ENCODE data around the gene TYW1.

DNA sequence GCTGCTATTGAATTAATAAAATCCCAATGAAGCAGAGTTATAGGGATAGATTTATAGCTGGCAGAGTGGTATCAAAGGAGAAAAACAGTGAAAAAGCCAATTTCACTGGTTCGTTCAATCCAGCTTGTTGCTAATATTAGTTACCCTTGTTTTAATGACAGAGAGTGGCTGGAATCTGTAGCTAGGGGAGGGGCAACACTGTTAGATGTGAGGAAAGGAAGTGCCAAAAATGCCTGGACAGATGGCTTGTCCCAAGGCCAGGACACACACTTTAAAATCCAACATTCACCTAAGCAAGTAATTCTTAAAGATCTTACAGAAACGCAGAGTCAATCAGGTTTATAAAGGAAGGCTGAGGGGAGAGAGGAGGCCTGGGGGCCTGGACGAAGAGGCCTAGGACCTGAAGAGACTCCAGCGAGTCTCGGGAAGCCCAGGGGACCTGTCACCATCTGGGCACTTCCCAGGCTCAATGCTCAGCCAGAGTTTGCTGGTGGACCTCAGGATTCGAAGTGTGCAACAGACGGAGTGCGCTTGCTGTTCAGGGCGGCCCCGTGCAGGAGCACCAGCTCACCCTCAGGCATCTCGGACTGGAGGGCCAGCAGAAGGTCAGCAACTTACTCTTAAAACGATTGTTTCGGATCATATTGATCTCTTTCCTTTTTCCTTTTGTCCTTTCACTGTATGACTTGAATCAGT lies 38.9 kb upstream of the TYW1 start:
- TF ChIP-seq YY1 (IDR thresholded peaks at IDR 0.05; ENCODE audit: low read depth) (no peak), RAD21 (IDR thresholded peaks at IDR 0.05; ENCODE audit: low read depth) (no peak), FOXM1 (IDR thresholded peaks at IDR 0.05; ENCODE audit: borderline replicate concordance, low read depth) (no peak), CREB1 (IDR thresholded peaks at IDR 0.05; ENCODE audit: low read depth) (no peak)
- TF ChIP-seq, protein P1, sequence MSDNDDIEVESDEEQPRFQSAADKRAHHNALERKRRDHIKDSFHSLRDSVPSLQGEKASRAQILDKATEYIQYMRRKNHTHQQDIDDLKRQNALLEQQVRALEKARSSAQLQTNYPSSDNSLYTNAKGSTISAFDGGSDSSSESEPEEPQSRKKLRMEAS (IDR thresholded peaks at IDR 0.05), result no peak
- TF ChIP-seq, protein P2, sequence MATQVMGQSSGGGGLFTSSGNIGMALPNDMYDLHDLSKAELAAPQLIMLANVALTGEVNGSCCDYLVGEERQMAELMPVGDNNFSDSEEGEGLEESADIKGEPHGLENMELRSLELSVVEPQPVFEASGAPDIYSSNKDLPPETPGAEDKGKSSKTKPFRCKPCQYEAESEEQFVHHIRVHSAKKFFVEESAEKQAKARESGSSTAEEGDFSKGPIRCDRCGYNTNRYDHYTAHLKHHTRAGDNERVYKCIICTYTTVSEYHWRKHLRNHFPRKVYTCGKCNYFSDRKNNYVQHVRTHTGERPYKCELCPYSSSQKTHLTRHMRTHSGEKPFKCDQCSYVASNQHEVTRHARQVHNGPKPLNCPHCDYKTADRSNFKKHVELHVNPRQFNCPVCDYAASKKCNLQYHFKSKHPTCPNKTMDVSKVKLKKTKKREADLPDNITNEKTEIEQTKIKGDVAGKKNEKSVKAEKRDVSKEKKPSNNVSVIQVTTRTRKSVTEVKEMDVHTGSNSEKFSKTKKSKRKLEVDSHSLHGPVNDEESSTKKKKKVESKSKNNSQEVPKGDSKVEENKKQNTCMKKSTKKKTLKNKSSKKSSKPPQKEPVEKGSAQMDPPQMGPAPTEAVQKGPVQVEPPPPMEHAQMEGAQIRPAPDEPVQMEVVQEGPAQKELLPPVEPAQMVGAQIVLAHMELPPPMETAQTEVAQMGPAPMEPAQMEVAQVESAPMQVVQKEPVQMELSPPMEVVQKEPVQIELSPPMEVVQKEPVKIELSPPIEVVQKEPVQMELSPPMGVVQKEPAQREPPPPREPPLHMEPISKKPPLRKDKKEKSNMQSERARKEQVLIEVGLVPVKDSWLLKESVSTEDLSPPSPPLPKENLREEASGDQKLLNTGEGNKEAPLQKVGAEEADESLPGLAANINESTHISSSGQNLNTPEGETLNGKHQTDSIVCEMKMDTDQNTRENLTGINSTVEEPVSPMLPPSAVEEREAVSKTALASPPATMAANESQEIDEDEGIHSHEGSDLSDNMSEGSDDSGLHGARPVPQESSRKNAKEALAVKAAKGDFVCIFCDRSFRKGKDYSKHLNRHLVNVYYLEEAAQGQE (IDR thresholded peaks at IDR 0.05; ENCODE audit: low read depth), result no peak
